WI38 (cell line): ENCODE measurements around the gene RIPK1.
A peak's percentile ranks its signal among the peaks of the same experiment; 100 is the strongest.
"Not testable (repeated sequence)": the region's sequence is repeated elsewhere in the genome, so short reads cannot be mapped to it uniquely, and the experiment has no call there.

Source experiments
- H3K4me3 ChIP-seq: 2 replicates; pipeline ENCODE4 v1.5.1; 2011; ENCODE audit warnings: low read depth, mild to moderate bottlenecking, control low read depth, low read length
- TF ChIP-seq, protein P1 (sequence below): IDR thresholded peaks from 2 replicates; pipeline ENCODE4 v1.5.1; 2012; ENCODE audit warnings: low read depth, mild to moderate bottlenecking, control low read depth, low read length

Gene RIPK1

DNA sequence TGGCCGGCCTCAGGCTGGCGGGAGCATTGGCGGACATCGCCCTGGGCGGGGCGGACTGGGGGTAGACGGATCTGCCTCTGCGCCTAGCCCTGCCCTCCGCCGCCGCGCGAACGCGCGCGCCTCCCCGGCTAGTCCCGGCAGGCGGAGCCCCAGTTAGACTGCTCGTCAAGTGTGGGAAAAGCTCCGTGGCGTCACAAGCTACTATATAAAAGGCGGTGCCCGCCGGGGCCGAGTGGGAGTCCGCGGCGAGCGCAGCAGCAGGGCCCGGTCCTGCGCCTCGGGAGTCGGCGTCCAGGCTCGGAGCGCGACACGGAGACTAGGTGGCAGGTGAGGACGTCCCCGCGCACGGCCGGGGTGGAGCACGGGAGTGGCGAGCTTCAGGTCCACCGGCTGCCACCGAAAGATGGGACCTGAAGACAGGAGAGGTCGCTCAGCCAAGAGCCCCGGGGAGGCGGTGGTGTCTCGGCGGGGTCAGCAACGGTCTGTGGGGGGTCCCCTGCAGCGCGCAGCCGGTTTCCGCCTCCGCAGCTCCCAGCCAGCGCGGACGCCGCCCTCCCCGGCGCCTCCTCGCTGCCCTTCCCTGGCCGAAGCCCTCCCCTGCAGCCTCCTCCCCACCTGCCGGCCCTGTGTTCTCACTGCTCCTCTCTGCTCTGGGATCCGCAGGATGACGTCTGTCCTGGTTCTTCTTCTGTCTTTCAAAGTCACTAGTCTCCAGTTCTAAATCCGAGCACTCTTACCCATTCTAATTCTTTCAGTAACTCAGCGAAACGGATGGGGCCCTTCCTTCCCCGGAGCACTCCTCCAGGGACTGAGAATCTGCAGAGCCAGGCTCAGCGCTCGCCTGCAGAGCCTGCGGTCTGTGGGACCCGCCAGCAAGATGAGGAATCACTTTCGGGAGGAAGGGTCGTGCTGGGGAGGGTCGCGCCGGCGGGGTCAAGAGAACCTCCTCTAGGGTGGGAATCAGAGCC, 4.3 kb upstream of the RIPK1 start:
- TF ChIP-seq, protein P1, sequence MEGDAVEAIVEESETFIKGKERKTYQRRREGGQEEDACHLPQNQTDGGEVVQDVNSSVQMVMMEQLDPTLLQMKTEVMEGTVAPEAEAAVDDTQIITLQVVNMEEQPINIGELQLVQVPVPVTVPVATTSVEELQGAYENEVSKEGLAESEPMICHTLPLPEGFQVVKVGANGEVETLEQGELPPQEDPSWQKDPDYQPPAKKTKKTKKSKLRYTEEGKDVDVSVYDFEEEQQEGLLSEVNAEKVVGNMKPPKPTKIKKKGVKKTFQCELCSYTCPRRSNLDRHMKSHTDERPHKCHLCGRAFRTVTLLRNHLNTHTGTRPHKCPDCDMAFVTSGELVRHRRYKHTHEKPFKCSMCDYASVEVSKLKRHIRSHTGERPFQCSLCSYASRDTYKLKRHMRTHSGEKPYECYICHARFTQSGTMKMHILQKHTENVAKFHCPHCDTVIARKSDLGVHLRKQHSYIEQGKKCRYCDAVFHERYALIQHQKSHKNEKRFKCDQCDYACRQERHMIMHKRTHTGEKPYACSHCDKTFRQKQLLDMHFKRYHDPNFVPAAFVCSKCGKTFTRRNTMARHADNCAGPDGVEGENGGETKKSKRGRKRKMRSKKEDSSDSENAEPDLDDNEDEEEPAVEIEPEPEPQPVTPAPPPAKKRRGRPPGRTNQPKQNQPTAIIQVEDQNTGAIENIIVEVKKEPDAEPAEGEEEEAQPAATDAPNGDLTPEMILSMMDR: no peak
- H3K4me3 ChIP-seq: peak overlapping the region; percentile 75

DNA sequence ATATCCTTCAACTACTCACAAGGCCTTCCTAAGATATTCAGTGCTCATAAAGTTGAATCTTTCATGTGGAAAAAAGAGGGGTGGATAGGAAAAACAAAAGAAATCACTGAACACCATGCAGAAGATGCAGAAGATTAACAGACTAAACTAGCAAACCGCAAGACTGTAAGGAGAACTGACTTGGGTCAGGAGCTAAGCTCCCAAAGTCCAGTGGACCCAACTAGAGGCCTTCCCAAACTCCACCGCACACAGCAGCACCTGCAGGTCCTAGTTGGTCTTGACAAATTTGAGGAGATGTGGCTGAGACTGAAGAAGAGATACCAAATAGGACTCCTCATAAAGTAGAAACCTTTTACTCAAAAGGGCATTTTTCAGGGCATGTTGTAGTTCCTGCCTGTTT, 3.3 kb downstream of the RIPK1 start:
- H3K4me3 ChIP-seq: no peak overlapping the region
- TF ChIP-seq, protein P1: no peak

DNA sequence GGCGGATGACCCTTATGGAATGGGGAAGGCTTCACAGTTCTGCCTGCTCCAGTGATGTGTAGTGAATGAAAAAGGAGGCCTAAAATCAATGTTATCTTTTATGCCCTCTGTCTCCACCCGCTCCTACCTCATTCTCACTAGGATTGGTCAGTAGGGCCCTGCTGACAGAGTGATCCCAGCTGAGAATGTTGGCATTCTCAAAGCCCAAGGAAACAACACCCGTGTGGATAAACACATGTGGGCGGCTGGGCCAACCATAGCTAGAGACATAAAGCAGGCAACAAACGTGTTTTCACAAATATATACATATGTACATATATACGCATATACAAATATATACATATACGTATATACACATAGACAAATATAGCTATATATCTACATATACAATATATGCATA, 4.5 kb downstream of the RIPK1 start:
- TF ChIP-seq, protein P1: no peak
- no peak overlapping the region for H3K4me3 ChIP-seq

DNA sequence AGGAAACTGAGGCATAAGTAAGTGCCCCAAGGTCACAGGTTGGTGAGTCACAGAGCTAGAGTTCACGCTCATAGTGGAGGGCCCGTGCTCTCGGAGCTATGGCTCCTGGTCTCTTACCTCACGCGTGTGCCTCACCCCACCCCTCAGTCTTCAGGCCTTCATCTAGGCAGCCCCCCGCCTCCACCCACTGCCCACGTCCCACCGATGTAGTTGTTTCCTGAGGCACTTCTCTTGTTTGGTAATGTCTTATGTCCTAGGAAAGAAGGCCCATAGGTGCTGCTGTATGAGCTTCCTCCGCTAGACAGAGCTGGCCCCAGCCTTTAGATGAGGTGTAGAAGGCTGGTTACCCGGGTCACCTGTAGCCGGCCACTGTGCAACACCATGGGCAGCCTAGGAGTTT, 5.1 kb downstream of the RIPK1 start:
- H3K4me3 ChIP-seq: no peak overlapping the region
- TF ChIP-seq, protein P1: no peak

DNA sequence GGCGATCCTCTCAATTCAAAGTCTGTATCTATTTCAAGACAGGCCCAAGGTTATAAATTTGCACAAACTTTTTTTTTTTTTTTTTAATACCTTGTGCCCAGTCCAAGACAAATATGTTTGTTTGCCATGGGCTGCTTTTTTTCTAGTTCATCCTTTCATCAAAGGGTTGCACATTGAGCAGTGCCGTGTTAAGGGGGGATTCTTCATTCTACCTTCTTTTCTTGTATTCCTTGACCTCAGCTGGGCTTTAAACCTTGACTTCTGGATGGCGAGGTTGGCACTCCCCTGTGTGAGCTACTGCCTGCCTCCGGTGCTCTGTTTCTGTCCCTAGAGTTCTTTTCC, 7.4 kb downstream of the RIPK1 start:
- no peak overlapping the region for H3K4me3 ChIP-seq
- TF ChIP-seq, protein P1: no peak

DNA sequence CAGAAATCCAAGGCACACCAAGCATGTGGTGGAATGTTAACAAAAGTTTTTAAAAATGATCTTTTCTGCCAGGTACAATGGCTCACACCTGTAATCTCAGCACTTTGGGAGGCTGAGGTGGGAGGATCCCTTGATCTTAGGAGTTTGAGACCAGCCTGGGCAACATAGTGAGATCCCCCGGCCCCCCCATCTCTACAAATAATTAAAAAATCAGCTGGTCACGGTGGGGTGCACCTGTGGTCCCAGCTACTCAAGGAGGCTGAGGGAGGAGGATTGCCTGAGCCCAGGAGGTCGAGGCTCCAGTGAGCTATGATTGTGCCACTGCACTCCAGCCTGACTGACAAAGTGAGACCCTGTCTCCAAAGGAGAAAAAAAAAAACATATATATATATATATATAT, 8.0 kb downstream of the RIPK1 start:
- TF ChIP-seq, protein P1: no peak

DNA sequence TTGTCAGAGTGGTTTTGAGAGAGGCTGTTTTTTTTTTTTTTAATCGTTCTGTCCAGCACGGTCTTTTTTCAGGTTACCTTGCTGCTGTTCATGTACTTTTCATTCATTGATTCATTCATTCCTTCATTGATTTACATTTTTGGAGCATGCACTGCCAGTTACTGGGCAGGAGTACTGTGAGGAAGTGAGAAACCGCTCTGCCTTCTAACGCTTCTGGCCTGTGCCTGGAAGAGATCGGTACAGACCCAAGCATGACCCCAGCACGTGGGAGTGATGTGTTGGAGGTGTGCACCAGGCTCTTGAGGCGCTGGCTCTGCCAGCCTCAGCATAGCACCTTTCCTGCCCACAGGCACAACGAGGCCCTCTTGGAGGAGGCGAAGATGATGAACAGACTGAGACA, 9.1 kb downstream of the RIPK1 start:
- H3K4me3 ChIP-seq: no peak overlapping the region
- TF ChIP-seq, protein P1: no peak

More for the DNA sequence above, 8.0 kb downstream of the RIPK1 start:
- H3K4me3 ChIP-seq: no peak overlapping the region

DNA sequence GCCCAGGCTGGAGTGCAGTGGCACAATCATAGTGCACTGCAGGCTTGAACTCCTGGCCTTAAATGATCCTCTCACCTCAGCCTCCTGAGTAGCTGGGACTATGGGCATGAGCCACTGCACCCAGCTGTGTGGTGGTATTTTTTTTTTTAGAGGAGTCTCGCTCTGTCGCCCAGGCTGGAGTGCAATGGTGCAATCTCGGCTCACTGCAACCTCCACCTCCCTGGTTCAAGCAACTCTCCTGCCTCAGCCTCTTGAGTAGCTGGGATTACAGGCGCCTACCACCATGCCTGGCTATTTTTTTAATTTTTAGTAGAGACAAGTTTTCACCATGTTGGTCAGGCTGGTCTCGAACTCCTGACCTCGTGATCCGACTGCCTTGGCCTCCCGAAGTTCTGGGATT, 10.7 kb downstream of the RIPK1 start:
- not testable (repeated sequence) for H3K4me3 ChIP-seq
